ENCODE measurements around the gene JAK2. TPM values are rescaled to one million over a fixed set of nuclear protein-coding genes. Genes with fewer than 3 reads are reported as not detected.

Gene JAK2
- total RNA-seq, 1 experiment from 2014 or later, result 3.3 TPM

GRCh38 chr9:4946937-4947336 lies 38.1 kb upstream of the JAK2 start (continued):
- TF ChIP-seq ZBTB43 (CRISPR knock-in tag; IDR thresholded peaks at IDR 0.05), result no peak

- peaks cover 47% of the 10 kb centered on the region for H3K9me3 Mint-ChIP-seq
- no peak for TF ChIP-seq ERG (CRISPR knock-in tag; IDR thresholded peaks at IDR 0.05)
- no peak for TF ChIP-seq USF1 (CRISPR knock-in tag; IDR thresholded peaks at IDR 0.05)
- TF ChIP-seq TCF7 (CRISPR knock-in tag; IDR thresholded peaks at IDR 0.05; ENCODE audit: low read depth), result no peak
- TF ChIP-seq ZNF263 (CRISPR knock-in tag; IDR thresholded peaks at IDR 0.05; ENCODE audit: low read depth), result no peak
- TF ChIP-seq NR3C1 (CRISPR knock-in tag; conservative IDR thresholded peaks at IDR 0.05; ENCODE audit: low read depth), result no peak
- TF ChIP-seq SMAD3 (CRISPR knock-in tag; IDR thresholded peaks at IDR 0.05; ENCODE audit: borderline replicate concordance), result no peak
- no peak for TF ChIP-seq HMGXB4 (CRISPR knock-in tag; IDR thresholded peaks at IDR 0.05)
- no peak for TF ChIP-seq ATF3 (CRISPR knock-in tag; conservative IDR thresholded peaks at IDR 0.05)
- TF ChIP-seq MLX (CRISPR knock-in tag; IDR thresholded peaks at IDR 0.05), result no peak
- TF ChIP-seq SP1 (CRISPR knock-in tag; conservative IDR thresholded peaks at IDR 0.05), result no peak
- no peak for TF ChIP-seq ETV6 (CRISPR knock-in tag; IDR thresholded peaks at IDR 0.05)
- no peak for TF ChIP-seq TEAD4 (CRISPR knock-in tag; IDR thresholded peaks at IDR 0.05)
- no peak for TF ChIP-seq ZBTB21 (CRISPR knock-in tag; IDR thresholded peaks at IDR 0.05; ENCODE audit: borderline replicate concordance)
- TF ChIP-seq JUN (CRISPR knock-in tag; IDR thresholded peaks at IDR 0.05), result no peak
- TF ChIP-seq ESRRA (CRISPR knock-in tag; IDR thresholded peaks at IDR 0.05; ENCODE audit: borderline replicate concordance), result no peak
- TF ChIP-seq ZNF423 (CRISPR knock-in tag; IDR thresholded peaks at IDR 0.05), result no peak
- TF ChIP-seq ZNF317 (CRISPR knock-in tag; IDR thresholded peaks at IDR 0.05; ENCODE audit: borderline replicate concordance, low read depth), result no peak
- TF ChIP-seq AR (CRISPR knock-in tag; IDR thresholded peaks at IDR 0.05), result no peak
- no peak for TF ChIP-seq CREM (CRISPR knock-in tag; IDR thresholded peaks at IDR 0.05)
- no peak for TF ChIP-seq GRHL2 (CRISPR knock-in tag; IDR thresholded peaks at IDR 0.05; ENCODE audit: insufficient replicate concordance, severe bottlenecking)
- POLR2A ChIA-PET, result no interaction called here
- DNase-seq (ENCODE audit: low spot score), result no peak
- CTCF ChIA-PET, result no interaction called here
- H3K27me3 Mint-ChIP-seq (ENCODE audit: low read depth), result peaks cover 3% of the 10 kb centered on the region; the same call in 1 of the 2 replicates
- no peaks in the 10 kb centered on the region for H3K4me1 Mint-ChIP-seq
- no peak overlapping the region for H3K27ac Mint-ChIP-seq
- peaks cover 31% of the 10 kb centered on the region for H3K36me3 Mint-ChIP-seq
- no peak overlapping the region for H3K4me3 Mint-ChIP-seq
- ATAC-seq, result no peak
Observed at GRCh38 chr9:4955836-4956235, 29.2 kb upstream of the JAK2 start.
